ENCODE data around the gene KLHL21.
"Not testable (repeated sequence)": the region's sequence is repeated elsewhere in the genome, so short reads cannot be mapped to it uniquely, and the experiment has no call there.

KLHL21 gene

DNA sequence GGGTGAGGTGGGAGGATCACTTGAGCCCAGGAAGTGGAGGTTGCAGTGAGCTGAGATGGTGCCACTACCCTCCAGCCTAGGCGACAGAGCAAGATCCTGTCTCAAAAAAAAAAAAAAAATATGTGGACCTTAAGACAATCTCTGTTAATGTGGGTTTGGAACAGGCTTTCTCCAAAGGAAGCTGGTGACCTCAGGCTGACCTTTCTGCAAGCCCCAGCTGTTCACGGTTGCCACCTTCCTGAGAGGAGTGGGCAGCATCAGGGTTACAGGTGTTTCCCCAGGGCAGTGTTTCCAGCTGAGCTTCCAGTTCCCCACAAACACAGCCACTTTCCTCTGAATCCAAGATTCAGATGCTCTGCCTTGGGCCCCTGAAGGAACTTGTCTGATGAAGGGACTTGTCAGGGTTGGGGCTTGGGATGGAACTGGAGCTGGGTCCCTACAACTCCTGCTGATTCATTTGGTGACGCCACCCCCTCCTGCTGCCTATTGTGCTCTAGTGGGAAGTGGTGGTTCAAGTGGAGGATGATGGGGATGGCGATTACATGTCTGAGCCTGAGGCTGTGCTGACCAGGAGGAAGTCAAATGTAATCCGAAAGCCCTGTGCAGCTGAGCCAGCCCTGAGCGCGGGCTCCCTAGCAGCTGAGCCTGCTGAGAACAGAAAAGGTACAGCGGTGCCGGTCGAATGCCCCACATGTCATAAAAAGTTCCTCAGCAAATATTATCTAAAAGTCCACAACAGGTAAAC, 20.9 kb downstream of the KLHL21 start:
- no peak for DNase-seq

DNA sequence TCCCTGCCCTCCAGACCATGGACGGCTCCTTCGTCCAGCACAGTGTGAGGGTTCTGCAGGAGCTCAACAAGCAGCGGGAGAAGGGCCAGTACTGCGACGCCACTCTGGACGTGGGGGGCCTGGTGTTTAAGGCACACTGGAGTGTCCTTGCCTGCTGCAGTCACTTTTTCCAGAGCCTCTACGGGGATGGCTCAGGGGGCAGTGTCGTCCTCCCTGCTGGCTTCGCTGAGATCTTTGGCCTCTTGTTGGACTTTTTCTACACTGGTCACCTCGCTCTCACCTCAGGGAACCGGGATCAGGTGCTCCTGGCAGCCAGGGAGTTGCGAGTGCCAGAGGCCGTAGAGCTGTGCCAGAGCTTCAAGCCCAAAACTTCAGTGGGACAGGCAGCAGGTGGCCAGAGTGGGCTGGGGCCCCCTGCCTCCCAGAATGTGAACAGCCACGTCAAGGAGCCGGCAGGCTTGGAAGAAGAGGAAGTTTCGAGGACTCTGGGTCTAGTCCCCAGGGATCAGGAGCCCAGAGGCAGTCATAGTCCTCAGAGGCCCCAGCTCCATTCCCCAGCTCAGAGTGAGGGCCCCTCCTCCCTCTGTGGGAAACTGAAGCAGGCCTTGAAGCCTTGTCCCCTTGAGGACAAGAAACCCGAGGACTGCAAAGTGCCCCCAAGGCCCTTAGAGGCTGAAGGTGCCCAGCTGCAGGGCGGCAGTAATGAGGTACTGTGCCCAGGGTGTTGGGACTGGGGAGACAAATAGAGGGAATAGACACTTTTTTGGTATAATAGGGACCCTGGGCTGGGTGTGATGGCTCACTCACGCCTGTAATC, 21.9 kb downstream of the KLHL21 start:
- DNase-seq: no peak

DNA sequence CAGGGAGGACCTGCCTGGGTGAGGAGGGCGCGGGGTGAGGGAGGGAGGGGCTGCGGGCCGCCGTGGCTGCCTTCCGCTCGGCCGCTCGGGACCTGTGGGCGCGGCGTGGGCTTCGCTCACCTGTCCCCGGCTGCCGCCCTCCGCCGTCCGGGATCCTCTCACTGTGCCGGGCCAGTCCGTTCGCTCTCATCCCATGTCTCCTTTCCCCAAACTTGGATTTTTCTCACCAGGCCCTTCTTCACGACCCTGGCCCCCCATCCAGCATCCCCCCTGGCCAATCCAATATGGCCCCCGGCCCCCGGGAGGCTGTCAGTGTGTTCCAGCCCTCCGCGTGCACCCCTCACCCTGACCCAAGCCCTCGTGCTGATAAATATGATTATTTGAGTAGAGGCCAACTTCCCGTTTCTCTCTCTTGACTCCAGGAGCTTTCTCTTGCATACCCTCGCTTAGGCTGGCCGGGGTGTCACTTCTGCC, 22.5 kb downstream of the KLHL21 start:
- DNase-seq: no peak

DNA sequence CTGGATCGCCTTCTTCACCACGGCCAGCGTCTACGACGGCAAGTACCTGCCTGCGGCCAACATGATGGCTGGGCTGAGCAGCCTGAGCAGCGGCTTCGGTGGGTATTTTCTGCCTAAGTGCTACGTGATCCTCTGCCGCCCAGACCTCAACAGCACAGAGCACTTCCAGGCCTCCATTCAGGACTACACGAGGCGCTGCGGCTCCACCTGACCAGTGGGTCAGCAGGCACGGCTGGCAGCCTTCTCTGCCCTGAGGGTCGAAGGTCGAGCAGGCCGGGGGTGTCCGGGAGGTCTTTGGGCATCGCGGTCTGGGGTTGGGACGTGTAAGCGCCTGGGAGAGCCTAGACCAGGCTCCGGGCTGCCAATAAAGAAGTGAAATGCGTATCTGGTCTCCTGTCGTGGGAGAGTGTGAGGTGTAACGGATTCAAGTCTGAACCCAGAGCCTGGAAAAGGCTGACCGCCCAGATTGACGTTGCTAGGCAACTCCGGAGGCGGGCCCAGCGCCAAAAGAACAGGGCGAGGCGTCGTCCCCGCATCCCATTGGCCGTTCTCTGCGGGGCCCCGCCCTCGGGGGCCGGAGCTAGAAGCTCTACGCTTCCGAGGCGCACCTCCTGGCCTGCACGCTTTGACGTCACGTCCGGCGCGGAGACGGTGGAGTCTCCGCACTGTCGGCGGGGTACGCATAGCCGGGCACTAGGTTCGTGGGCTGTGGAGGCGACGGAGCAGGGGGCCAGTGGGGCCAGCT, 23.1 kb downstream of the KLHL21 start, which contains the start of gene ZBTB48:
Gene ZBTB48 (plus strand): TSS at position 621 of the 745 bp plus-strand sequence. CDS start 616 bp downstream, outside the sequence.
- DNase-seq: peak; percentile 87

DNA sequence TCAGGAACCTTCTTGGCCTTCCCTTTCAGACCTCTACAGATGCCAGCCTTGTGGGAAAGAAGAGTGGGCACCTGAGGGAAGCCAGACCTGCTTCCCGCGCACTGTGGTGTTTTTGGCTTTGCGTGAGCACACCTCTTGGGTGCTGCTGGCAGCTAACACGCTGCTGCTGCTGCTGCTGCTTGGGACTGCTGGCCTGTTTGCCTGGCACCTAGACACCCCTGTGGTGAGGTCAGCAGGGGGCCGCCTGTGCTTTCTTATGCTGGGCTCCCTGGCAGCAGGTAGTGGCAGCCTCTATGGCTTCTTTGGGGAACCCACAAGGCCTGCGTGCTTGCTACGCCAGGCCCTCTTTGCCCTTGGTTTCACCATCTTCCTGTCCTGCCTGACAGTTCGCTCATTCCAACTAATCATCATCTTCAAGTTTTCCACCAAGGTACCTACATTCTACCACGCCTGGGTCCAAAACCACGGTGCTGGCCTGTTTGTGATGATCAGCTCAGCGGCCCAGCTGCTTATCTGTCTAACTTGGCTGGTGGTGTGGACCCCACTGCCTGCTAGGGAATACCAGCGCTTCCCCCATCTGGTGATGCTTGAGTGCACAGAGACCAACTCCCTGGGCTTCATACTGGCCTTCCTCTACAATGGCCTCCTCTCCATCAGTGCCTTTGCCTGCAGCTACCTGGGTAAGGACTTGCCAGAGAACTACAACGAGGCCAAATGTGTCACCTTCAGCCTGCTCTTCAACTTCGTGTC, 23.9 kb downstream of the KLHL21 start:
- DNase-seq: no peak

DNA sequence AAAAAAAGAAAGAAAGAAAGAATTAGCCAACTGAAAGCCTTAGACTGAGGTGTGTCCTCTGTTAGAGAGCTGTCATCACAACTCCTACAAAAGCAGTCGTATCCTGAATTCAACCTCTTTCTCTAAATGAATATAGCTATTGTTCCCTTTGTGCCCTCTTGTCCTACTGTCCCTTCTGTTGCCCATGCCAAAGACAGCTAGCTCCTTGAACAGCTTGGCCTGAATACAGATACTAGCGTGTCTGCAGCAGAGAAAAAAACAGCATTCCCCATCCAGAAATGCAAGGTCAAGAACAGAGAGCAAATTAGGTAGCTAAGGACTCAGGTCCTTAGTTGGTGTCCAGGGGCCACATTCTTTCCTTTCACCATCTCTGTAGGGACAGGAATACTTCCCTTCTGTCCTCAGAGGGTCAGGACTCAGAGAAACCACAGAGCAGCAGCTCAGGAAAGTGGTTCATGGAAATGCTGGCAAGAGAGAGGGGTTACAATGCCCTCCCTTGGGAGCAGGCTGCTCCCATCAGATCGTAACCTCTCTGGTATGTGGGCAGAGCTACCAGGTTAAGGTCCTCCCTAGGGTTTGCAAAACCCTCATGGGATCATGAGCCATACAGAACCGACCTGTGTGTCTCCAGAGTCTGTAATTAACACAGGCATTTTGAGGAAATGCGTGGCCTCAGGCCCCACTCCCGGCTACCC, 24.7 kb downstream of the KLHL21 start:
- no peak for DNase-seq

DNA sequence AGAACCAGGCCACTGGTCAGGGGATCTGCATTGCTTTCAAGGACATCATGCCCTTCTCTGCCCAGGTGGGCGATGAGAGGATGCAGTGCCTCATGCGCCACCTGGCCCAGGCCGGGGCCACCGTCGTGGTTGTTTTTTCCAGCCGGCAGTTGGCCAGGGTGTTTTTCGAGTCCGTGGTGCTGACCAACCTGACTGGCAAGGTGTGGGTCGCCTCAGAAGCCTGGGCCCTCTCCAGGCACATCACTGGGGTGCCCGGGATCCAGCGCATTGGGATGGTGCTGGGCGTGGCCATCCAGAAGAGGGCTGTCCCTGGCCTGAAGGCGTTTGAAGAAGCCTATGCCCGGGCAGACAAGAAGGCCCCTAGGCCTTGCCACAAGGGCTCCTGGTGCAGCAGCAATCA, 27.9 kb downstream of the KLHL21 start:
- no peak for DNase-seq

DNA sequence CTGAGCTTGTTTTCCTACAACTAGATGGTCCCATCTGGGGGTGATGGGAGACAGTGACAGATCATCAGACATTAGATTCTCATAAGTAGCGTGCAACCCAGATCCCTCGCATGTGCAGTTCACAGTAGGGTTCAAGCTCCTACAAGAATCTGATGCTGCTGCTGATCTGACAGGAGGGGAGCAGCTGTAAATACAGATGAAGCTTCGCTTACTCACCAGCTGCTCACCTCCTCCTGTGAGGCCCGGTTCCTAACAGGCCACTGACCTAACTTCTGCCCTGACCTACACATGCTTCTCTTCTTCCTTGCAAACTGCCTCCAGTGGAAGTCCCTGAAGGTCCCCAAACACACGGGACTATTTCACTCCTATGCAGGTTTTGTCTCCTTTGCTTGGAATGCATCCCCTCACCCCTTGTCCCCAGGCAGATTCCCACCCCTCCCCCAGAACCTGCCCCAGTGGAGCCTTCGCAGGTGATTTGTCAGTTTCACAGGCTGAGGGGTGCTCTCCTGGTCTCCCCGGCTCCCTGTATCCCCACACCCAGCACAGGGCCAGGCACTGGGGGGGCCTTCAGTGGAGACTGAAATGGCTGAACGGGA, 28.5 kb downstream of the KLHL21 start:
- DNase-seq: no peak

DNA sequence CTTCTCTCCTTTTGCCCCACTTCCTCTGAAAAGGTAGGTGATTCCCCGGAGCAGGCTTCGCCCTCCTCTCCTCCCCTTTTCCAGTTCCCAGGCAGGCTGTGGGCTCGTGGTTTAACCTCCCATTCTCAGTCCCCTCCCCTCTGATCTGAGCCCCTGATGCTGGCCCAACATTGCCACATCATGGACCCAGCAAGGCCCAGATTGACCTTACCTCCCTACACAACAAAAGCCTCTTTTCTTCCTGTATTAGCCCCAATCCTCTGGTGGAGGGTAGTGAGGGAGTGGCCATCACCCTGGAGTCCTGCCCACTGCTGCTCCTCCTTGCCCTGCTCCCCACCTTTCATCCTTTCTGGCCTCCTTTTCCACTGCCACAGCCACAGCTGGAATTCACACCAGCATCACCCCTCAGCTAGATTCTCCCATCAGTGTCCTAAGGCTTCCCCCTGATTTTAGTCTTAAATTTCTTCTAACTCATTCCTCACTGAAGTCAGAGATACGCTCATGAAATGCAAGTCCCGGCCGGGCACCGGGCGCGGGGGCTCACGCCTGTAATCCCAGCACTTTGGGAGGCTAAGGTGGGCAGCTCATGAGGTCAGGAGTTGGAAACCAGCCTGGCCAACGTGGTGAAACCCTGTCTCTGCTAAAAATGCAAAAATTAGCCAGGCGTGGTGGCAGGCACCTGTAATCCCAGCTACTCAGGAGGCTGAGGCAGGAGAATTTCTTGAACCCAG, 29.9 kb downstream of the KLHL21 start:
- DNase-seq: no peak

DNA sequence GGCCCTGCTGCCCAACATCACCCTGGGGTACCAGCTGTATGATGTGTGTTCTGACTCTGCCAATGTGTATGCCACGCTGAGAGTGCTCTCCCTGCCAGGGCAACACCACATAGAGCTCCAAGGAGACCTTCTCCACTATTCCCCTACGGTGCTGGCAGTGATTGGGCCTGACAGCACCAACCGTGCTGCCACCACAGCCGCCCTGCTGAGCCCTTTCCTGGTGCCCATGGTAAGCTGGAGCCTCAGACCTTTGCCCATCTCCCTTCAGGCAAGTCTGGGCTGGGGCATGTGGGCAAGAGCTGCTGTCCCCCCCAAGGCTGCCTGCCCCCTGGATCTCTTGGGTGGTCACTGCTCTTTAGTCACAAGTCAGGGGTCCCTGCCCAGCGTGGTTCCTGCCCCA, 31.7 kb downstream of the KLHL21 start:
- no peak for DNase-seq

DNA sequence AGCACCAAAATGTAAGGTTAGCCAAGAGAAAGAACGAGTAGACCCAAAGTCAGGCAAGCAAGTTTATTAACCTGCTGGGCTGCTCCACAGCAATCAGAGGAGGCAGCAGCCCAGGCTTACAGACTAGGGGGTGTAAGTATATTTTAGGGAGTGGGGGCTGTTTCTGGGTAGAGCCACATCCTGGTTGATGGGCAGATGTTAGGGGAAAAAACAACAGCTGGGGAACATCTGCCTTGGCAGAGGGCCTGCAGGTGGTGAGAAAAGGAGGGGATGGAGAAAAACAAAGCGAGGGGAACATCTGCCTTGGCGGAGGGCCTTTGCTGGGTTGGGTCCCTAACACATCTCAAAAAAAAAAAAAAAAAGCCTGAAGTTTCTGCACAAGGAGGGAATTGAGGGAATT, 32.6 kb downstream of the KLHL21 start:
- DNase-seq: no peak

DNA sequence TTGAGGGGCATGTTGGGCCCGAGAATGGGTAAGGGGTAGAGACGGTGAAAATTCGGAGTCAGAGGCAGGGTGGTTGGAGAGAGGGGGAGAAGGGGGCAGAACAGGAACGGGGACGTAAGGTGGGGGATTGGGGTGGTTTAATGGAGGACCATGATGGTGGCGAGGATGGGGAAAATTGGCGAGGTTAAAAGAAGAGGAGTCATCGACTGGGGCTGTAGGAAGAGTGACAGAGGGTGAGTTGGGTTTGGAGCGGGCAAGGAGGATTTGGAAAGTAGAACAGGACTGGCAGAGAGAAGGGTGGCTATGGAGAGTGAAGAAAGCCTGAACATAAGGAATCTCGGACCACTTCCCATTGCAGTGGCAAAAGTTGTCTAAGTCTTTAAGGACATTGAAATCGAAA, 33.6 kb downstream of the KLHL21 start:
- no peak for DNase-seq

DNA sequence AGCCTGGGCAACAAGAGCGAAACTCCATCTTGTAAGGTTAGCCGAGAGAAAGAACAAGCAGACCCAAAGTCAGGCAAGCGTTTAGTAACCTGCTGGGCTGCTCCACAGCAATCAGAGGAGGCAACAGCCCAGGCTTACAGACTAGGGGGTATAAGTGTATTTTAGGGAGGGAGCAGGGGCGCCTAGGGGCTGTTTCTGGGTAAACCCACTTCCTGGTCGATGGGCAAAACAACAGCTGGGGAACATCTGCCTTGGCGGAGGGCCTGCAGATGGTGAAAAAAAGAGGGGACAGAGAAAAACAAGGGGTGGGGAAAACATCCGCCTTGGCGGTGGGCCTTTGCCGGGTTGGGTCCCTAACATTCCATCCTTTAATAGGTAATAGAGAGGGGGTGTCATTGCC, 42.4 kb downstream of the KLHL21 start:
- no peak for DNase-seq

DNA sequence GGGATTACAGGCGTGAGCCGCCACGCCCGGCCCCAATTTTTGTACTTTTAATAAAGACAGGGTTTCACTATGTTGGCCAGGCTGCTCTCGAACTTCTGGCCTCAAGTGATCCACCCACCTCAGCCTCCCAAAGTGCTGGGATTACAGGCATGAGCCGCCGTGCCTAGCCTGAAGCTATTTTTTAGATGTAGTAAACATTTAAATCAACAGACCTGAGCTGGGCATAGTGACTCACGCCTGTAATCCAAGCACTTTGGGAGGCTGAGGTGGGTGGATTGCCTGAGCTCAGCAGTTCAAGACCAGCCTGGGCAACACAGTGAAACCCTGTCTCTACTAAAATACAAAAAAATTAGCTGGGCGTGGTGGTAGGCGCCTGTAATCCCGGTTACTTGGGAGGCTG, 43.5 kb downstream of the KLHL21 start:
- DNase-seq: not testable (repeated sequence)

DNA sequence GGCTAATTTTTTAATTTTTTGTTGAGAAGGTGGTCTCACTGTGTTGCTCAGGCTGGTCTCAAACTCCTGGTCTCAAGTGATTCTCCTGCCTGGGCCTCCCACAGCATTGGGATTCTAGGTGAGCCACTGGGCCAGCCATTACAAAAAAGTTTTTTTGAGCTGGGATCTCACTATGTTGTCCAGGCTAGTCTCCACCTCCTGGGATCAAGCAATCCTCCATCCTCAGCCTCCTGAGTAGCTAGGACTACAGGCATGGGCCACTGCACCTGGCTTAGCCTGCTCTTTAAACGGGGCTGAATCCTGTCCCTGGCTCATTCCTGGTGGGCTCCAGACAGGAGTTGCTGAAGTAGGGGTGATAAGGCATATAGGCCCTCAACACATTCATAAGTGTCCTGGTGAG, 45.1 kb downstream of the KLHL21 start:
- DNase-seq: no peak

DNA sequence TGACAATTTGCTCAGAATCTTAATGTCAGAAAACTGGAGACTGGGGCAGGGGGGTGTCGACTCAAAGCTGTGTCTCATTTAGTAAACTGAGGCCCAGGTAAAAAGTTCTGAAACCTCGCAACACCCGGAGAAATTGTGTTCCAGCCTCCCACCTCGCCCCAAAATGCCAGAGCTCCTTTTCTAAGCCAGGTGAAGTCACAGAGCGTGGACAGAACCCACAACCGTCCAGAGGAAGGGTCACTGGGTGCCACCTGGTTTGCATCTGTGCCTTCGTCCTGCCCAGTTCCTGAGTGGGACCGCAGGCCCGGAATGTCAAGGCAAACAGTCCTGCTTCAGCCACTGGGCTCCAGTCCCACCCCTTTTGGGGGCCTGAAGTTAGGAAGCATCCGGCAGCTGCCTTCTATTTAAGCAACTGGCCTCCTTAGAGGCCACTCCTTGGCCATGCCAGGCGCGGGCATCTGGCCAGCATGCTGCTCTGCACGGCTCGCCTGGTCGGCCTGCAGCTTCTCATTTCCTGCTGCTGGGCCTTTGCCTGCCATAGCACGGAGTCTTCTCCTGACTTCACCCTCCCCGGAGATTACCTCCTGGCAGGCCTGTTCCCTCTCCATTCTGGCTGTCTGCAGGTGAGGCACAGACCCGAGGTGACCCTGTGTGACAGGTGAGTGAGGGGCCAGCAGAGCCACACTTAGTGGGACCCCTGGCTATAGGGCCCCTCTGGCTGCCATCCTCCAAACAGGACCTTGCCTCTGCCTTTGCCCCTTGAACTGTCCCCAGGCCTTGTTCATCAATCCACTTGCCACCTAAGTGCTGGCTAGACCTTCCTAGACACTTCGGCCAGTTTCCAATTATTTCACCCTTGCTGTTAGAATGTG, 47.5 kb downstream of the KLHL21 start, which contains the start of gene TAS1R1:
Gene TAS1R1 (plus strand): TSS at position 401 of the 872 bp plus-strand sequence. CDS start 67 bp downstream, at position 468.
- no peak for DNase-seq

DNA sequence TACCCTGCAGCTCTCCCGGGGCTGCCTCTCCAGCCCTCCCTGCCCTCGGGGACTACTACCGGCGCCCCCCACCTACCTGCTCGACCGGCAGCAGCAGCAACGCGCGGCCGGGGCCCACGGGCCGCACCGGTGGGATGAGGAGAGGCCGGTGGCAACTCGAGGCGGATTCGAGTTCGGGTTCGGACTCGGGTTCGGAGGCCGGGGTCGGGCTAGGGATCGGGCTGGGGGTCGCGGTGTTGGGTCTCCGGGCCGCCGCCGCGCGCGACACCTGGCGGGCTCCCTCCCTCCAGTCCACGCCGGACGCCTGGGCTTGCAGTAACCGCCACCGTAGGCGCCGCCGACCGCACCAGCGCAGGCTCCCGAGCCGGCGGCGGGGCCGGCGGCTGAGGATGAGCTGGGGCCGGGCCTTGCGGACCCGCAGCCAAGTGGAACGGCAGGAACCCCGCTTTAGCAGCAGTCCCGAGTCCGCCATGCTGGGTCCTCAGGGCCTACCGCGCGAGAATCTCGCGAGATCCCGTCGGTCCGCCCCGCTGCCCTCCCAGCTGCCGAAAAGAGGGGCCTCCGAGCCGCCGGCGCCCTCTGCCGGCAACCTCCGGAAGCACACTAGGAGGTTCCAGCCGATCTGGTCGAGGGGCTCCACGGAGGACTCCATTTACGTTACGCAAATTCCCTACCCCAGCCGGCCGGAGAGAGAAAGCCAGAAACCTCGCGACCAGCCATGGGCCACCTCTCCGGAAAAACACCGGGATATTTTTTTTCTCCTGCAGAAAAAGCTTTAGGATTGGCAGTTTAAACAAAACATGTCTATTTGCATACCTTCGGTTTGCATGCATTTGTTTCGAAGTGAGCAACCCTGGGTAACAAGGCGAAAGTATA, 48.4 kb downstream of the KLHL21 start, which contains the start of gene NOL9:
Gene NOL9 (minus strand): TSS at position 483 of the 876 bp plus-strand sequence. CDS start 11 bp downstream, at position 472.
- DNase-seq: peak; percentile 83

DNA sequence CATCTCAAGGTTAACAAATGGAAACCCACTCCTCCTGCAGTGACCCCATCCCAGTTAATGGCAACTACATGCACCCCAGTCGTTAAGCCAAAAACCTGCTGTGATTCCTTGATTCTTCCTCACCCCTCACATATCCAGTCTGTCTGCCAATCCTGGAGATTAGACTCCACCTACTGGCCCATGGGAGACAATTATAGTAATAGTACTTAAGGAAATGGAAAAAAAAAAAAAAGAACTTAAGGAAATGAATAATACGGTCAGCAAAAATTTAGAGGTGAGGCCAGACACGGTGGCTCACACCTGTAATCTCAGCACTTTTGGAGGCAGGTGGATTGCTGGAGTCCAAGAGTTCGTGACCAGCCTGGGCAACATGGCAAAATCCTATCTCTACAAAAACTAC, 55.4 kb downstream of the KLHL21 start:
- no peak for DNase-seq

Data from GOT3 (cell line).